ENCODE measurements around the gene MRPL41.
"Not testable (repeated sequence)": the region's sequence is repeated elsewhere in the genome, so short reads cannot be mapped to it uniquely, and the experiment has no call there.

MRPL41 gene

GRCh38 chr9:137551264-137552021 is at the start of gene MRPL41:
TSS of gene MRPL41 (plus strand) at chr9:137551879. CDS start at chr9:137552082, 203 bp downstream.
- peak; percentile 87 for DNase-seq

- peak; percentile 35 for DNase-seq
Measured at GRCh38 chr9:137502008-137502911, 49.4 kb upstream of the MRPL41 start.

- DNase-seq: peak; percentile 15
Measured at GRCh38 chr9:137504432-137504777, 47.3 kb upstream of the MRPL41 start.

GRCh38 chr9:137505421-137506140 is 46.1 kb upstream of the MRPL41 start:
- DNase-seq: no peak

- no peak for DNase-seq
Measured at GRCh38 chr9:137506274-137506673, 45.4 kb upstream of the MRPL41 start.

GRCh38 chr9:137506702-137507171 is 44.9 kb upstream of the MRPL41 start:
- DNase-seq: no peak

GRCh38 chr9:137509198-137509597 is 42.5 kb upstream of the MRPL41 start:
- DNase-seq: no peak

- not testable (repeated sequence) for DNase-seq
Measured at GRCh38 chr9:137511126-137511525, 40.6 kb upstream of the MRPL41 start.

- no peak for DNase-seq
Measured at GRCh38 chr9:137511758-137512463, 39.8 kb upstream of the MRPL41 start.

- DNase-seq: not testable (repeated sequence)
Measured at GRCh38 chr9:137513136-137513535, 38.5 kb upstream of the MRPL41 start.

GRCh38 chr9:137513801-137514570 is 37.7 kb upstream of the MRPL41 start:
- DNase-seq: not testable (repeated sequence)

GRCh38 chr9:137514691-137515337 is 36.9 kb upstream of the MRPL41 start:
- no peak for DNase-seq

GRCh38 chr9:137515338-137515724 is 36.3 kb upstream of the MRPL41 start:
- DNase-seq: no peak

- no peak for DNase-seq
Measured at GRCh38 chr9:137516144-137516917, 35.3 kb upstream of the MRPL41 start.

GRCh38 chr9:137518661-137519459 is 32.8 kb upstream of the MRPL41 start:
- DNase-seq: not testable (repeated sequence)

- DNase-seq: no peak
Measured at GRCh38 chr9:137519553-137519952, 32.1 kb upstream of the MRPL41 start.

GRCh38 chr9:137520614-137521404 is 30.9 kb upstream of the MRPL41 start:
- DNase-seq: no peak

- no peak for DNase-seq
Measured at GRCh38 chr9:137521405-137521985, 30.2 kb upstream of the MRPL41 start.

Data from NCI-H345 (cell line).